Stimulated activated CD4-positive, alpha-beta T cell treated with anti-CD3 and anti-CD28 coated beads, Interleukin-2, amount 100 ng/mL, for 48 hours (primary cell): ENCODE results near the gene ZNF385D.

Source experiments
- DNase-seq, 2 donors: peaks; one replicate each; pipeline ENCODE4 v3.0.0-alpha.2; 2020

The ZNF385D gene

GRCh38 chr3:21747376-21747775, 3.6 kb downstream of the ZNF385D start:
- DNase-seq: no peak

- DNase-seq: no peak
Observed at GRCh38 chr3:21745966-21746365, 5.0 kb downstream of the ZNF385D start.

- DNase-seq: no peak
Observed at GRCh38 chr3:21744793-21745192, 6.2 kb downstream of the ZNF385D start.

GRCh38 chr3:21738935-21739702, 11.9 kb downstream of the ZNF385D start:
- DNase-seq: no peak

- no peak for DNase-seq
Observed at GRCh38 chr3:21738283-21738682, 12.7 kb downstream of the ZNF385D start.

- no peak for DNase-seq
Observed at GRCh38 chr3:21734746-21735145, 16.3 kb downstream of the ZNF385D start.

GRCh38 chr3:21729888-21730459, 21.0 kb downstream of the ZNF385D start:
- DNase-seq: no peak

- DNase-seq: no peak
Observed at GRCh38 chr3:21729331-21729730, 21.7 kb downstream of the ZNF385D start.

- no peak for DNase-seq
Observed at GRCh38 chr3:21722768-21723167, 28.2 kb downstream of the ZNF385D start.

- no peak for DNase-seq
Observed at GRCh38 chr3:21722301-21722700, 28.7 kb downstream of the ZNF385D start.

GRCh38 chr3:21718943-21719591, 31.9 kb downstream of the ZNF385D start:
- no peak for DNase-seq

- DNase-seq: no peak
Observed at GRCh38 chr3:21718161-21718765, 32.7 kb downstream of the ZNF385D start.

- no peak for DNase-seq
Observed at GRCh38 chr3:21715662-21716061, 35.3 kb downstream of the ZNF385D start.

GRCh38 chr3:21705769-21706168, 45.2 kb downstream of the ZNF385D start:
- no peak for DNase-seq

- no peak for DNase-seq
Observed at GRCh38 chr3:21704796-21705195, 46.2 kb downstream of the ZNF385D start.

GRCh38 chr3:21703291-21703690, 47.7 kb downstream of the ZNF385D start:
- DNase-seq: no peak

- DNase-seq: no peak
Observed at GRCh38 chr3:21697707-21698106, 53.3 kb downstream of the ZNF385D start.

GRCh38 chr3:21694506-21694905, 56.5 kb downstream of the ZNF385D start:
- DNase-seq: no peak

GRCh38 chr3:21691036-21691435, 60.0 kb downstream of the ZNF385D start:
- no peak for DNase-seq

GRCh38 chr3:21682206-21682605, 68.8 kb downstream of the ZNF385D start:
- no peak for DNase-seq

- no peak for DNase-seq
Observed at GRCh38 chr3:21673393-21673792, 77.6 kb downstream of the ZNF385D start.

GRCh38 chr3:21672303-21672702, 78.7 kb downstream of the ZNF385D start:
- DNase-seq: no peak

GRCh38 chr3:21670386-21670785, 80.6 kb downstream of the ZNF385D start:
- no peak for DNase-seq

GRCh38 chr3:21668012-21668411, 83.0 kb downstream of the ZNF385D start:
- no peak for DNase-seq
